ENCODE data around the gene RPLP1. TPM values are rescaled to one million over a fixed set of nuclear protein-coding genes. Genes with fewer than 3 reads are reported as not detected.

The RPLP1 gene
- total RNA-seq (2014; rRNA removed; shearing (Covaris generic)): 295 and 382 TPM in 2 replicates

DNA sequence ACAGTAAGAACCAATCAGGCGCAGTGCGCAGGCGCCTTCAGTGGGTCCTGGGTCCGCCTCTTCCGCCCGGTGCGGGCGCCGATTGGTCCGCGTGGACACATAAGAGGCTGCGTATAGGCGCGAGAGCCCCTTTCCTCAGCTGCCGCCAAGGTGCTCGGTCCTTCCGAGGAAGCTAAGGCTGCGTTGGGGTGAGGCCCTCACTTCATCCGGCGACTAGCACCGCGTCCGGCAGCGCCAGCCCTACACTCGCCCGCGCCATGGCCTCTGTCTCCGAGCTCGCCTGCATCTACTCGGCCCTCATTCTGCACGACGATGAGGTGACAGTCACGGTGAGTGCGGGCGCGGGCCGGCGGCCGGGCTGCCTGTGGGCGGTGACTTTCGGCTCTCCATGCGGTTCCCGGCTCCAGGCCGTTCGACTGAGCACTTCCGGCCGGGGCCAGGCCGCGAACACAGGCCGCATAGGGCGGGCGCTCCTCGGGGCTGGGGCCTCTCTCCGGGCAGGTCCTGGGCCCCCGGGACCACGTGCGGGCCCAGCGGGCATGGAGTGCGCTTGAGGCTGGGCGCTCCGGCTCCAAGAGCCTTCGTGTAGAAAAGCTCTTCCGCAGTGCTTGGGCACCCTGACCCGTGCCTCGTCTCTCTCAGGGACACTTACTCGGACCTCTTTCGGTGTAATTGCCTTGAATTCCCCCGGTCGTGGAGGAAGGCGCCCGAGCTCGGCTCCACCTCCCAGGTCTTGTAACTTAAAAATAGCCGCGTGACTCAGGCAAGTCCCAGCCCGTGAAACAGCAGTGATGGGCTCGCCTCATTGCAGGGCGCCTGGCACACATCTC lies at the start of gene RPLP1:
TSS of gene RPLP1 (plus strand) at position 127 of the 830 bp plus-strand sequence. CDS start at position 258, 131 bp downstream.

DNA sequence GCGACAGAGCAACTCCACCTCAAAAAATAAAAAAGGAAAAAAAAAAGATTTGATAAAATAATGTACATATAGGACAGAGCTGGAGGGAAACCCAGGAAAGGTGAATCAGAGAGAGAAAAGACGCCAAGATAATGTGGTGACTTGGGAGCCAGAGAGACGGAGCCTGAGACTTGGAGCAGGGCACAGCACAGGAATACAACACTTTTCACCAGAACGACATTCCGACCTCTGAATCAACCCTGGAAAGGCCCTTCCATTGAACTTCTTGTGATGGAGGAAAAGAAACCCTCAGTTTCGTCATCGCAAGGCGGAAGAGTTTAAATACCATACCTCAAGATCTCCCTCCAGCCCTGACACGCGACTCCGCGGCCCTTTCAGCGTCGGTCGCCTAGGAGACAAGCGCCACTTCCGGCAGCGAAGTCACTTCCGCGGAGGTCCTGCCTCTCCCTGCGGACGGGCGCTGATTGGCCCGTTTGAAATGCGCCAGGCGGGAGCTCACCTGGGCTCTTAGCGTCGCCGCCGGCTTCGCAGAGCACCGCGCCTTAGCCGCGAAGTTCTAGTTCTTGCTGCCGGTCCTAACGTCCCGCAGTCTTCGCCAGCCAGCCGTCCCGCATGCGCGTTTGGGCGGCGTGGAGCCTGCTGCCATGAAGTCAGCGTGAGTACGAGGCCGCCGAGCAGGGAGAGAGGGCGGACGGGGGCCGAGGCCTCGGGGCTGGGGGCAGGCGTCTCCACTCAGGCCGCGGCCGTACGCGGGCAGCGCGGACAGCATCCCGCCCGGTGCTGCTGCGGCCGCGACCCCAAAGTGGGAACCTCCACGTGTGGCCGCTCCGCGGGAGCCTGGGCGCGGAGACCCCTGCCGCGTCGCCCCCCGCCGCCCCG lies 38.6 kb upstream of the RPLP1 start, which contains the start of gene KIF23:
TSS of gene KIF23 (plus strand) at position 528 of the 879 bp plus-strand sequence. CDS start at position 645, 117 bp downstream.

Small RNAs within 50 kb of the gene (small RNA-seq; reads per million reads assigned to genes)
- gene RF00012: 0.54 reads per million, percentile 29 among the genes with 10 or more reads in this experiment

Other genes with a start within 250 kb of the RPLP1 start
- gene PAQR5, start 153.9 kb upstream of the RPLP1 start, total RNA-seq (2014; rRNA removed; shearing (Covaris generic)): 0.69 and 2.2 TPM in 2 replicates
- gene KIF23, start 38.5 kb upstream of the RPLP1 start, total RNA-seq (2014; rRNA removed; shearing (Covaris generic)): 76.6 and 91.5 TPM in 2 replicates